ENCODE results near the gene COG2.

Gene COG2

GRCh38 chr1:230701895-230702768 is 59.9 kb downstream of the COG2 start:
- no peak for DNase-seq (ENCODE audit: low spot score)

DNA sequence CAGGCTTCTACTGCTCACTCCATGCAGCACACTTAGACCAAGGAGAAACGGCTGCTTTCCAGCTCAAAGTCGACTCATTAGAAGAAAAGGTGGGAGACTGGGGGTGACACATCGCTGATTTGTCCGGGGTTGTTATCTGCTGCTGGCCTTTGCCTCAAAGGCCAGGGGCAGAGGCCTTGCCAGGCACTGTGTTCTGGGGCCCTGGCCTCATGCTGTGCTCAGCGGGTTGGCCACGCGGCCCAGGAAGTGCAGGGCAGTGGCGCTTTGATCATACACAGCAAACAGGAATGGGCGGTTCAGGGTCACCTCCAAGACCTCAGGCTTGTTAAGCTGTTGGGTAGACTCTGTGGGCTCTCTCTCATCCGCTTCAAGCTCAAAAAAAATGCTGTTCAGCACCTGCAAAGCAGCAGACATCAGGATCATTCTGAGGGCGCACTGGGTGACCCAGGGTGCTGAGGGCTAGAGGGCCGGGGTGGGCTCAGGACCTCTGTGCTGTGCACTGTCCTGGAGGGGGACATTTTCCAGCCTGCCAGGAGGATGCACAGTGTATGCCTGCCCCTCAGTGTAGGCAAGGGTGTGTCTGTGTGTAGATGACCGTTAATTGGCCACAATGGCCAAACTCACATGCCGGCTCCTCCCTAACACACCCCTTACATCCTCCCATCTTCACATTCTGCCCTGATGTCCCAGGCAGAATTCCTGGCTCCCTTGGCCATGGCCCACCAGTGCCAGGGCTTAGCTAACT is 60.8 kb downstream of the COG2 start:
- no peak for DNase-seq (ENCODE audit: low spot score)

GRCh38 chr1:230703679-230704385 is 61.6 kb downstream of the COG2 start:
- no peak for DNase-seq (ENCODE audit: low spot score)

DNA sequence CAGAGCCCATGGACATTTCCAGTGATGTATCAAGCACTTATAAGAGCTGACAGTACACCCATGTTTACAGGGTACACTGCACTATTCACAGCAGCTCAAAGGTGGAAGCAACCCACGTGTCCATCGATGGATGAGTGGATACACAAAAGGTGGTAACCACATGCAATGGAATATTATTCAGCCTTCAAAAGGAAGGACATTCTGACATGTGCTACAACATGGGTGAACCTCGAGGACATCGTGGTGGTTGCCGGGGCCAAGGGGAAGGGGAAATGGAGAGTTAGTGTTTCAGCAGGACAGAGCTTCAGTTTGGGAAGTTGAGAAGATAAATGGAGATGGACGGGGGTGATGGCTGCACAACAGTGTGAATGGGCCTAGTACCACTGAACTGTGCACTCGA is 62.5 kb downstream of the COG2 start:
- DNase-seq (ENCODE audit: low spot score), result no peak

DNA sequence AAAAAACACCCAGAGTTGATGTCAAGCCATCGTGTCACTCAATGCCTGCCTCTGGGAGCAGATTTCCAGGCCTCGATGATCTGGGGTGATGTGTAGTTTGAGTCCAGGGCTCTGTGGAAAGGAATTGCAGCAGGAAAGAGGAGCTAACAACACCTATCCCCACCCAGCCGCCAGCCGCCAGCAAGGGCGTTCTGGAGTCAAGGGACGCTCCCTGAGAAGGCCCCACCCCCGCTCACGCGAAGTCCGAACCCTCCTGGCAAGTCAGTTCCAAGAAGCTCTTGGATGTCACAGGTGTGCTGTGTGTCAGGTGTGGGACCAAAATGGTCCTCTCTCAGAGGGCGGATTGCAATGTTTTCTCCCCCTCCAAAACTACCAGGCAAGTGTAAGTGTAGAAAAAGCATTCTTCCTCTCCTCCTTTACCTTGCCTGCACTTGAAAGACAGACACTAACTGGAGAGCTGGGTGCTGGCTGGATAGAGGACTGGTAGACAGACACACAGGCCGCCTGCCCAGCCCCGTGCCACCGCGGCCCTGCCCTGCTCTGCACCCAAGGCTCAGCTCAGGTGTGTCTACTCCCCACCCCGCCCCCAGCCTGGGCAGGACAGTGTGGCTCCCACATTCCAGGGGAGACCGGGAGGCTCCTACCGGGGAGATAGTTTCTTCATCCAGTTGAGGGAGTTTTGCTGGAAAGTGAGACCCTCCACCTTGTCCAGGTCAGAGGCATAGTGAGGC is 63.2 kb downstream of the COG2 start:
- no peak for DNase-seq (ENCODE audit: low spot score)

DNA sequence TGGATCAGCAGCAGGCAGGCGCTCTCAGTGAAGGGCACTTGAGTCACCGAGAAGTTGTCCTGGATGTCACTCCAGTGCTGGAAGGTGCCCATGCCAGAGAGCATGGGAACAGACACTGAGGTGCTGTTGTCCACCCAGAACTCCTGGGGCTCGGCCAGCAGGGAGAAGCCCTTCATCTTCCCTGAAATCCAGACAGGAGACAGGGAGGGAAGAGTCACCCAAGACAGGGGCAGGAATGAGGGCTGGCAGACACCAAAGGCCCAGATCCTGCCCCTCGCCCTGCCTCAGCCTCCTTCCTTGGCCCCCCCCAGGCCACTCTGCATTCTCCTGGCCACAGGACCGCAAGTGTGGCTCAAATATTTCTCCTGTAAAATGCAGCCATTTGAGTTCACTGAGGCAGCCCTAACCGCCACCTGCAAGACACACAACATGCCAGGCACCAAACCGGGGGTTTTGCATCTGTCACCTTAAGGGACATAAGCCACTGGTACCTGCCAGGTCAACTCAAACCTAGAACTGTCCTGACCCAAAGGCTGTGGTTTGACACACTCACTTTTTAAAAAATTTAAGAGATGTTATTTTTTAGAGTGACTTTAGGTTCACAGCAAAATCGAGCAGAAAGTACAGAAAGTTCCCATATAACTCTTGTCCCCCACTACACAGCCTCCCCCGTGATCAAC is 63.9 kb downstream of the COG2 start:
- no peak for DNase-seq (ENCODE audit: low spot score)

DNA sequence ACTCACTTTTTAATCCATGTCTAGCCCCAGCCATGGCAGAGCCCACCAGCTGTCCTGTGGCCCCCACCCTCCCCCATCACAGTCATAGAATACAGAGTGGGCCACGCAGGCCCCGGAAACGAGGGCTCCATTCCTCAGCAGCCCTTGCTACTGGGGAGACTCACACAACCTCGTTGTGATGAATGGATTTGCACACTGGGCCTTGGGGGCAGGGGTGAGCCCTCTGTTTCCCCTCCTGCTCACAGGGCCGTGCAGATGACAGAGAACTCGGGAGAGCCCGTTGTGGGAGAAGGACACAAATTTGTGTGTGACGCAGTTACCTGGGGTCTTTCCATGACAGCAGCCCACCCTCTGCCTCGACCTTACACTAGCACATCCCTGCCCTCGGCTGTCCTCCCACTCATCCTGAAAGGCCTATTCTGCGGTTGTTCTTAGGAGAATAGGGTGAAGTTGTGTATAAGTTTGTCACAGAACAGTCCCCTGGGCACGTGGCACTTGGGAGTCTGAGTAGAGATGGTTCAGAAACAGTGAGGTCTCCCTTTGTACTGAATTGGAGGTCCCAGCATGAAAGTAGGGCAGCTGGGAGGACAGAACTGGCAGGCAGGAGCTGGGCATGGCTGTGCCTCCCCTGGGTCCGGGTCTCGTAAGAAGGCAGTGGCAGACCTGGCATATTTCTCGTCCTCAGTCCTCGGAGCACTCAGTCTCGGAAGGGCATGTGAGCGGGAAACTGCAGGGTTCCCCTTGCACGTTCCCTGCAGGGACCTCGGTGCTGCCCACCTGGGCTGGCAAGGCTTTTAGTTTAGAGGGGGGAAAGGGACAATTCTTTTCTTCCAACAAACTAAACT is 64.8 kb downstream of the COG2 start:
- no peak for DNase-seq (ENCODE audit: low spot score)

DNA sequence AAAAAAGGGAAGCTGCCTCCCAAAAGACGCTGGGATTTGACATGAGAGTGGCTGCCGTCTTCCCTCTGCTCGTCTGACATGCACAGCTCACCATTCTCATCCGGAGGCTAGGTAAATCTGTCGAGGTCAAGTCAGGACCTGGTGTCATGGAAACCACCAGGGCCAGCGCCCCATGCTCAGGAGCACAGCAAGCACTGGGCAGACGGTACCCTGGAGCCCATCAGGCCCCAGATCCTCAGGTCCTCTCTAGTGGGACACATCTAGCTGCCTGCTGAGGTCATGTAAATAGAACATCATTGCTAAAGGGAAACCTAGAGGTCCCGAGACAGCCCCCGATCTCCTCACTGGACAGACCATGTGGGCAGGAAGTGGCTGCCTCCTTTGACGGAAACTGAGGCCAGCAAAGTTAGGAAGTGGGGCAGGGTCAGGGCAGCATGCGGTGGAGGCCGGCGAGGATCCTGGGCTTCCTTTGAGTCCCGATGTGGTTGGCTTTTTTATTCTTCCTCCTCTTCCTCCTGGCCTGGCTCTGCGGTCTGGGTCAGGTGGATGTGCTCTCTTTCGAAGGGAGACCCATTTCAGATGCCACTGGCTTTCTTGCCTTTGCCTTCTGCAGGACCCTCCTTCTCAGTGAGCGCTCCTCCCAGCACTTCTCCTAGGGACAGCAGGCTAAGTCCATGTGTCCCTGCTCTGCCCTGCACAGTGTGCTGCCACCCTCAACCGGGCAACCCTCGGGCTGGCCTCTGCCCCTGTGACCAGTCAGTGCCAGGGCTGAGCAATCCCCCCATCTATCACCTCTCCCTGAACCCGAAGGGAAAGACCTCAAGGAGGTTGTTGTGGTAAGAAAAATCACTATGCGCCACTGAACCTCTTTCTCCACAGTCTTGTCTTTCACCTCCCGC is 65.7 kb downstream of the COG2 start:
- no peak for DNase-seq (ENCODE audit: low spot score)

DNA sequence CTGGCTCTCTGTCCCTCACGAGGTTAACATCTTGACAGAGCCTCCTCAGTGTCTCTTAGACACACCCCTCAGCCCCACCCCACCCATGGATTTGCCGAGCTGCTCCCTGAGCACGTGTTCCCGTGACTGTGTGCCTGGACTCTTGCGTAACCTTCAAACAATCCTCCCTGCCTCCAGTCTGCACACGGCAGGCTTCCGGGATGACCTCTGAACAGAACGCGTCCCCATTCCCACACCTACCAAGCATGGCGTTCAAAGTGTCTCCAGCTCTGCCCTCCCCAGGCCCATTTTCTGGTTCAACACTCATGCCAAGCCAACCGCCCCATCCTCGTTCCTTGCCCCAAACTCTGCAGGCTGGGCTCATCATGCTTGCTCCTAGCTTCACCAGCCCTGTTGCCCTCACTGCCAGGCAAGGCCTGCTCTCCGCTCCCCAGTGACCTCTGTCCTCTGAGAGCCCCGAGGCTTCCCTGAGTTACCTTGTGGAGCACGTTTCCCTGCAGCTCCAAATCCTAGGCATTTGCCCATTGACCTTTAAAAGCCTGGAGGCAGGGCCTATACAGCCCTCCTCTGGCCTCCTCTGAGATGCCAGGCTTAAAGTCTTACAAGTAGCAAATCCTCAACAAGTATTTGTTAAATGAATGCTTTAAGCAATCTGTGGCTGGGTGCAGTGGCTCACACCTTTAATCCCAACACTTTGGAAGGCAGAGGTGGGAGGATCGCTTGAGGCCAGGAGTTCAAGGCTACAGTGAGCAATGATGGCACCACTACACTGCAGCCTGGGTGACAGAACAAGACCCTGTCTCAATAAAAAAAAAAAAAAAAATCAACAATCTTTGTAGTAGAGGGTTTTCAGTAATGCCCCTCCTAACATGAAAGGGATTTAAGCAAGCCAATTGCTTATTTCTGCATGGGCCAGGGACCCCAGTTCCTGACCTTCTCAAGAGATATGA is 66.6 kb downstream of the COG2 start:
- DNase-seq (ENCODE audit: low spot score), result no peak

DNA sequence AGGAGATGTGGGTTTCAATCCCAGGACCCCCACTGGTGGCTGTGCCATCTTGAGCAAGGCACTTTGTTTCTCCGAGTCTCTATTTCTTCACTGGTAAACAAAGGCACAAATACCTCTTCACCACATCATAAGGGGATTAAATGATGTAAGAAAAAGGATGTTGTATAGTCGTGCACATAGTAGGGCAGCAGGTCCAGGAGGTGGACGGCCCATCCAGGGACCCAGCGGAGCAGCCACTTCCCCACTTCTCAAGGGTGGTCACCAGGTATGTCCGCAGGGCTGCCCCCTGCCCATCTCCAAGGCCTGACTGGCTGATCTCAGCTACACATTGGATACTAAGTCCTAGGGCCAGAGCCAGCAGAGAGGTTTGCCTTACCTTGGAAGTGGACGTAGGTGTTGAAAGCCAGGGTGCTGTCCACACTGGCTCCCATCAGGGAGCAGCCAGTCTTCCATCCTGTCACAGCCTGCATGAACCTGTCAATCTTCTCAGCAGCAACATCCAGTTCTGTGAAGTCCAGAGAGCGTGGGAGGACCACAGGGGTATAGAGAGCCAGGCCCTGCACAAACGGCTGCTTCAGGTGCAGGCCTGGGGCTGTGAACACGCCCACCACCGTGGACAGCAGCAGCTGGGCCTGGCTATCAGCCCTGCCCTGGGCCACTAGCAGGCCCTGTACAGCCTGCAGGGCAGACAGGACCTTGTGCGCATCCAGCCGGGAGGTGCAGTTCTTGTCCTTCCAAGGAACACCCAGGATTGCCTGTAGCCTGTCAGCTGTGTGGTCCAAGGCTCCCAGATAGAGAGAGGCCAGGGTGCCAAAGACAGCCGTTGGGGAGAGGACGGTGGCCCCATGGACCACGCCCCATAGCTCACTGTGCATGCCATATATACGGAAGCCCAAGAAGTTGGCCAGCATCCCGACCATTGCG is 67.6 kb downstream of the COG2 start:
- DNase-seq (ENCODE audit: low spot score), result no peak

DNA sequence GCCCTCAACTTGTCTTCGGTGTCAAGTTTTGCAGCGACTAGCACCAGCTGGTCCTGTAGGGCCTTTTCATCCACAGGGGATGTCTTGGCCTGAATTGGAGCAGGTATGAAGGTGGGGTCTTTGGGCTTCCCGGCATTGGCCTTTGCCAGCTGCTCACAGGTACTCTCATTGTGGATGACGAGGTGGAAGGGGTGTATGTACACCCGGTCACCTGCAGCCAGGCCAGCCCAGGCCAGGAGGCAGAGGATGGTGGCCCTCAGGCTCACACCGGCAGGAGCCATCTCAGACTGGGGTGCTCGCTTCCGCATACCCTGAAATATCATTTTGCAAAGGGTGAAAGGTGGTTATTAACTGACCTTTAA is 68.2 kb downstream of the COG2 start:
- no peak for DNase-seq (ENCODE audit: low spot score)

- DNase-seq (ENCODE audit: low spot score), result no peak
Measured at GRCh38 chr1:230711245-230711644, 69.0 kb downstream of the COG2 start.

- no peak for DNase-seq (ENCODE audit: low spot score)
Measured at GRCh38 chr1:230712470-230712942, 70.2 kb downstream of the COG2 start.

GRCh38 chr1:230713138-230713537 is 70.9 kb downstream of the COG2 start:
- no peak for DNase-seq (ENCODE audit: low spot score)

- DNase-seq (ENCODE audit: low spot score), result no peak
Measured at GRCh38 chr1:230713547-230713914, 71.2 kb downstream of the COG2 start.

GRCh38 chr1:230713915-230714764 is 71.9 kb downstream of the COG2 start, which contains the start of gene AGT:
Gene AGT, minus strand, starts transcription at chr1:230714122. Its CDS starts 3,299 bp downstream, at chr1:230710823.
- no peak for DNase-seq (ENCODE audit: low spot score)

Measured in CD4-positive, alpha-beta T cell treated with Interleukin-6 at 100 ng/mL for 8 hours (primary cell).